Mesendoderm (in vitro differentiated cells): ENCODE results near the gene FAM117B. TPM values are rescaled to one million over a fixed set of nuclear protein-coding genes. Genes with fewer than 3 reads are reported as not detected.

Experiments
- DNase-seq: peaks from one replicate; pipeline ENCODE4 v3.0.0; 2013
- H2AK5ac ChIP-seq: 2 replicates; pipeline ENCODE4 v1.6.1; 2013; ENCODE audit warnings: low read length, inconsistent platforms
- H2BK120ac ChIP-seq: 2 replicates; pipeline ENCODE4 v1.6.1; 2013; ENCODE audit warnings: low read depth, mild to moderate bottlenecking, low read length, moderate library complexity, mixed read lengths
- H2BK15ac ChIP-seq: replicated peaks from 2 replicates; pipeline ENCODE4 v1.6.1; 2013; ENCODE audit warnings: low read depth, mild to moderate bottlenecking, moderate library complexity
- H2BK5ac ChIP-seq: 2 replicates; pipeline ENCODE4 v1.6.1; 2013; ENCODE audit warnings: low read length, inconsistent platforms
- H3K18ac ChIP-seq: 2 replicates; pipeline ENCODE4 v1.6.1; 2013; ENCODE audit warnings: mild to moderate bottlenecking, low read length, mixed read lengths
- H3K23ac ChIP-seq: one replicate; pipeline ENCODE4 v1.6.1; 2013; ENCODE audit warnings: low read length
- H3K27ac ChIP-seq: 2 replicates; pipeline ENCODE4 v1.5.1; 2013; ENCODE audit warnings: low read depth, mild to moderate bottlenecking, inconsistent platforms, low read length, moderate library complexity
- H3K27me3 ChIP-seq: 2 replicates; pipeline ENCODE4 v1.6.1; 2013; ENCODE audit warnings: low read length, control low read depth, mild to moderate bottlenecking, inconsistent platforms; ENCODE audit not compliant: insufficient read depth, poor library complexity
- H3K36me3 ChIP-seq: 2 replicates; pipeline ENCODE4 v1.6.1; 2013; ENCODE audit warnings: low read length, inconsistent platforms; ENCODE audit not compliant: control insufficient read depth, insufficient read depth
- H3K4ac ChIP-seq: one replicate; pipeline ENCODE4 v1.6.1; 2013; ENCODE audit warnings: low read depth, mild to moderate bottlenecking, low read length, moderate library complexity
- H3K4me1 ChIP-seq: 2 replicates; pipeline ENCODE4 v1.6.1; 2013; ENCODE audit warnings: low read depth, low read length, inconsistent platforms; ENCODE audit not compliant: control insufficient read depth
- H3K4me2 ChIP-seq: 2 replicates; pipeline ENCODE4 v1.6.1; 2013; ENCODE audit warnings: low read length
- H3K4me3 ChIP-seq: 2 replicates; pipeline ENCODE4 v1.5.1; 2013; ENCODE audit warnings: mild to moderate bottlenecking, low read length
- H3K56ac ChIP-seq: one replicate; pipeline ENCODE4 v1.6.1; 2013; ENCODE audit warnings: low read length
- H3K79me1 ChIP-seq: 2 replicates; pipeline ENCODE4 v1.6.1; 2013; ENCODE audit warnings: low read length, inconsistent platforms
- H3K79me2 ChIP-seq: 2 replicates; pipeline ENCODE4 v1.6.1; 2013; ENCODE audit warnings: mild to moderate bottlenecking, low read length; ENCODE audit not compliant: control insufficient read depth, insufficient read depth
- H3K9ac ChIP-seq: 2 replicates; pipeline ENCODE4 v1.6.1; 2013; ENCODE audit warnings: low read length, inconsistent platforms
- H4K5ac ChIP-seq: one replicate; pipeline ENCODE4 v1.6.1; 2013; ENCODE audit warnings: low read length
- H4K8ac ChIP-seq: one replicate; pipeline ENCODE4 v1.6.1; 2013; ENCODE audit warnings: low read depth, mild to moderate bottlenecking, control low read depth, low read length, moderate library complexity
- WGBS: extraction: QIAGEN DNeasy Blood & Tissue Kit; methylation state at CpG from one replicate; pipeline ENCODE4 v1.1.7; 2013; ENCODE audit warnings: low lambda C conversion rate, missing lambda C conversion rate; ENCODE audit not compliant: insufficient coverage; ENCODE audit errors: extremely low coverage; 5-methylcytosine and 5-hydroxymethylcytosine counted together
- polyA plus RNA-seq, 2 experiments: library from polyadenylated mRNA; stranded (reverse); fragments of 200-250 nt; gene quantifications; one replicate each; pipeline ENCODE4 v1.2.3, GENCODE V29; 2013

The FAM117B gene
- polyA plus RNA-seq (2013, experiment 1 of 2), result 10.2 TPM
- 10.4 TPM for polyA plus RNA-seq (2013, experiment 2 of 2)

DNA sequence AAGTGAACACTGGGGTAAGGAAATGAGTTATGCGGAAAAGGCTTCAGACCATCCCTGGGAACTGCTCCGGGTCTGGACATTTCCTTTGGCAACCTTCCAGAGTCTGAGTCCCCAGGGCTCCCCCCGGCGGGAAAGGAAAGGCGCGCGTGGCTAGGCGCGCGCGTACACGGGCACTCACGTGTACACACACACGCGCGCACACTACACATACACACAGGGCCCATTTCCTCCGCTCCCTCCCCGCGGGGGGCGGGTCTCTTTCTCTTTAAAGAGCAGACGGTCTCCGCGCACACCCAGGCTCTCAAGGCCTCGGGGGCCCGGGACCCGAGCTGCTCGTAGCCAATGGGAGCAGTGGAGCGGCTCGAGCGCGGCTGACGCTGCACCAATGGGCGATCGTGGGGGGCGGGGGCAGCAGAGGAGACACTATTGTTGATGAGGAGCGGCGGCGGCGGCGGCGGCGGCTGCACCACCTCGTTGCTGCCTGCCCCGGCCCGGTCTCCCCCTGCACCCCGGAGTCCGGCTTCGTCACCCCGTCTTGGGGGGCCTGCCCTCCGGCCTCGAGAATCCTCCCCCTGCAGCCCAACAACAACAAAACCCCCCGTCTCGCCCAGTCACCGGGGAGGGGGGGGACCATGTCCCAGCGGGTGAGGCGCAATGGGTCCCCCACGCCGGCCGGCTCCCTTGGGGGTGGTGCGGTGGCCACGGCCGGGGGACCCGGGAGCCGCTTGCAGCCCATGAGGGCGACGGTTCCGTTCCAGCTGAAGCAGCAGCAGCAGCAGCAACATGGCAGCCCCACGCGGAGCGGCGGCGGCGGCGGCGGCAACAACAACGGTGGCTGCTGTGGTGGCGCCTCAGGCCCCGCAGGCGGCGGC is at the start of gene FAM117B:
FAM117B (plus strand) TSS at position 414 of the 872 bp plus-strand sequence; CDS start at position 633, 219 bp downstream.
- H4K5ac ChIP-seq, result no peak within 1 kb of the TSS
- no peak within 1 kb of the TSS for H2BK15ac ChIP-seq
- H3K9ac ChIP-seq, result peak within 1 kb of the TSS; percentile 88
- H2BK5ac ChIP-seq, result no peak within 1 kb of the TSS
- H3K23ac ChIP-seq, result peak within 1 kb of the TSS; percentile 48
- H3K4me2 ChIP-seq, result peak within 1 kb of the TSS; percentile 56
- no peaks in the 10 kb centered on the region for H3K27me3 ChIP-seq
- WGBS, result no CpG with 5 or more reads among the region's 80 CpGs
- peaks cover 2% of the 10 kb centered on the region for H3K4me1 ChIP-seq
- H3K36me3 ChIP-seq, result no peaks in the 10 kb centered on the region
- peak within 1 kb of the TSS; percentile 56 for H3K4ac ChIP-seq
- peak within 1 kb of the TSS; percentile 69 for H3K18ac ChIP-seq
- H3K79me2 ChIP-seq, result peaks cover 24% of the 10 kb centered on the region
- H2AK5ac ChIP-seq, result no peak within 1 kb of the TSS
- DNase-seq, result peak; percentile 99
- H3K79me1 ChIP-seq, result peaks cover 4% of the 10 kb centered on the region
- H3K27ac ChIP-seq, result peak within 1 kb of the TSS; percentile 96
- peak within 1 kb of the TSS; percentile 90 for H3K56ac ChIP-seq
- H3K4me3 ChIP-seq, result peak within 1 kb of the TSS; percentile 85
- H2BK120ac ChIP-seq, result no peak within 1 kb of the TSS
- H4K8ac ChIP-seq, result peak within 1 kb of the TSS; percentile 97

DNA sequence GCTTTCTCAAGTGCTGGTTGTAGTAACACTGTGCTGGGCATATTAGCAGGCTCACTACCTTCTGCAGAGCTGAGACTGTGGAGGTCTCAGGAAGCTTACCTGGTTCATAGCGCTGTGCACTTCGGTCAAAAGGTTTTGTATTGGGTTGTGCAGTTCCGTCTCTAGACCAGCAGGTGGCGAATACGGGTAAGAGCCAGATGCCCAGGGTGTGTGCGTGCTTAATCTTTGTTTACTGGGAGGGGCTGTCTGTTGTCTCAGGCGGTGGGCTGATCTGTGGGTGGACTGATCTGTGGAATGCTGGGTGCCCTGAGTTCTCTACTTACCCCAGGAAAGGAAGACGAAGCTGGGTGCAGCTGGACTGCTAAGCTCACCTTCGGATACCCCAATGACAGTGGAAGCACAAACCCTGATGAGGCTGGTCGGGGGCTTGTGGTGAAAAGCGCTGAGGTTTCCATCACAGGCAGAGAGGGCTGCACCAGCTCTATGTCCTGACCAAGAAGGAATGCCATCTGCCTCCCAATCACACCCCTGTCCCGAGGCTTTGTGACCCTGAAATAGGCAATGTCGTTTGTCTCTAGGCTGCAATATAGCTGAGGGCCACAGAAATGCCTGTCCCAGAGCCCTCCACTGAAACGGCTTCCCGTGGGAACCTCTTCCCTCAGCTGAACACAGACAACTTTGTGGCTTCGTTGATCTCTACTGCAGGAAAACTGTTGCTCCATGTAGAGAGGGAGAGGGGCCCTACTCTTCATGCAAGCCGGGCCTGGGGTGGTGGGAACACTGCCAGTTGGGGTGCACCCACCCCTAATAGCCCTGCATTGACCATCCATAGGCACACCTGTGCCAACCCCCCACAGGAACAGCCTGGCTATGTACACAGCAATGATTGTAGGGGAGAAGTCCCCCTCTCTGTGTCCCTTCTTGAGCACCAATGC is 45.9 kb upstream of the FAM117B start:
- Histone ChIP-seq H3K23ac (no peak overlapping the region), H3K4me3 (no peak overlapping the region), H3K56ac (peak overlapping the region; percentile 59), H3K79me1 (no peaks in the 10 kb centered on the region), H3K4ac (no peak overlapping the region), H3K18ac (no peak overlapping the region), H3K4me2 (no peak overlapping the region), H2BK120ac (no peak overlapping the region), H2BK5ac (no peak overlapping the region), H3K9ac (no peak overlapping the region), H2AK5ac (no peak overlapping the region), H2BK15ac (no peak overlapping the region), H3K79me2 (no peaks in the 10 kb centered on the region), H3K4me1 (no peaks in the 10 kb centered on the region), H3K36me3 (no peaks in the 10 kb centered on the region), H4K8ac (no peak overlapping the region), H3K27me3 (no peaks in the 10 kb centered on the region), H4K5ac (no peak overlapping the region), H3K27ac (no peak overlapping the region)
- DNase-seq, result peak; percentile 91
- no CpG with 5 or more reads among the region's 17 CpGs for WGBS

DNA sequence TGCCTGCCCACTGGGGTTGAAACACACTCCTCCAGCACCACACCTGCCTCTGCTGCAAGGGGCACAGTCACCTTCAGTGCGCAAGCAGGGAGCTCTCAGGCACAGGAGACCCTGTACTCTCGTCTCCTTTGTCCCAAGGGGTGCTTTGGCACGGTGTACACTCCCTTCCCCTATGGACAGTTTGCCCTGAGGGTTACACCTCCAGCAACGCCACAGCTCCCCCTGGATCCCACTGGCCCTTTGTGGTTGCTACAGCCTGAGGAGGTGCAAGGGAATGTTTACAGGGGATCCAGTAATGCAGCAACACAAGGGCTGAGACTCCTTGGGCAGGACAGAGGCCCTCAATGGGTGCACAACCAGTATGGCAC is 45.2 kb upstream of the FAM117B start:
- H3K18ac ChIP-seq, result no peak overlapping the region

DNA sequence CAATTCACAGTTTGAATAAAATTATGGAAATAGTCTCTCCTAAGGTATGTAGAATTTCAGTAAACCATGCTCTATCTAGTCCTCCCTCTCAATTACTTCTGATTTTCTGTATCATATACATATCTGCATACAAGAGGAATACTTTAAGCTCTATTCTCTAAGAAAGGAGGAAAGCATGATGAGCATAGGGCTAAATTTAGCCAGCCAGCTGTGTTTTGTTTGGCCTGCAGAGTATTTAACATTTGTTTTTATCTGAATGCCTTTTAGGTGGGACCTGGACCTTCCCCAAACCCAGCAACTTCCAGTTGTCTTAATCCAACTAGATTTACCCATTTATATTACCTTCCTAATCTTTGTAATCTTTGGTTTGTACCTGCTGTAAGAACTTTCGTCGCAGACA is 42.2 kb upstream of the FAM117B start:
- DNase-seq, result no peak
- WGBS, result no CpG with 5 or more reads among the region's 2 CpGs
- H4K5ac ChIP-seq, result no peak overlapping the region

More for the DNA sequence above, 45.2 kb upstream of the FAM117B start:
- no peak for DNase-seq
- no peaks in the 10 kb centered on the region for H3K4me1 ChIP-seq
- H3K4me3 ChIP-seq, result no peak overlapping the region
- H3K27me3 ChIP-seq, result no peaks in the 10 kb centered on the region
- H3K36me3 ChIP-seq, result no peaks in the 10 kb centered on the region
- no peak overlapping the region for H2AK5ac ChIP-seq
- H2BK15ac ChIP-seq, result no peak overlapping the region
- no peak overlapping the region for H3K4ac ChIP-seq
- no peak overlapping the region for H2BK120ac ChIP-seq
- whole genome bisulfite sequencing, result no CpG with 5 or more reads among the region's 4 CpGs
- H3K9ac ChIP-seq, result no peak overlapping the region
- no peak overlapping the region for H3K4me2 ChIP-seq
- H3K79me1 ChIP-seq, result no peaks in the 10 kb centered on the region
- H4K5ac ChIP-seq, result no peak overlapping the region
- no peaks in the 10 kb centered on the region for H3K79me2 ChIP-seq
- H3K27ac ChIP-seq, result no peak overlapping the region
- no peak overlapping the region for H3K56ac ChIP-seq
- no peak overlapping the region for H3K23ac ChIP-seq
- no peak overlapping the region for H4K8ac ChIP-seq
- H2BK5ac ChIP-seq, result no peak overlapping the region

GRCh38 chr2:202599105-202599504 is 35.7 kb upstream of the FAM117B start:
- H3K4me3 ChIP-seq, result no peak overlapping the region
- no peak overlapping the region for H3K23ac ChIP-seq
- H3K36me3 ChIP-seq, result no peaks in the 10 kb centered on the region
- H3K9ac ChIP-seq, result no peak overlapping the region
- H3K4me2 ChIP-seq, result no peak overlapping the region
- H3K27me3 ChIP-seq, result no peaks in the 10 kb centered on the region
- H3K56ac ChIP-seq, result no peak overlapping the region
- H2BK15ac ChIP-seq, result no peak overlapping the region
- no peak overlapping the region for H3K18ac ChIP-seq
- DNase-seq, result no peak
- no peak overlapping the region for H2AK5ac ChIP-seq
- no peak overlapping the region for H4K5ac ChIP-seq
- H3K4ac ChIP-seq, result no peak overlapping the region
- whole genome bisulfite sequencing, result no CpG with 5 or more reads among the region's 2 CpGs
- H3K27ac ChIP-seq, result no peak overlapping the region
- H2BK120ac ChIP-seq, result no peak overlapping the region
- H2BK5ac ChIP-seq, result no peak overlapping the region
- H3K4me1 ChIP-seq, result no peaks in the 10 kb centered on the region
- H3K79me1 ChIP-seq, result no peaks in the 10 kb centered on the region
- no peaks in the 10 kb centered on the region for H3K79me2 ChIP-seq
- no peak overlapping the region for H4K8ac ChIP-seq

More for the DNA sequence above, 42.2 kb upstream of the FAM117B start:
- Histone ChIP-seq H3K27ac (no peak overlapping the region), H3K4me3 (no peak overlapping the region), H3K79me2 (no peaks in the 10 kb centered on the region), H3K4me2 (no peak overlapping the region), H3K23ac (no peak overlapping the region), H3K4me1 (no peaks in the 10 kb centered on the region), H3K18ac (no peak overlapping the region), H3K27me3 (no peaks in the 10 kb centered on the region), H3K79me1 (no peaks in the 10 kb centered on the region), H3K56ac (no peak overlapping the region), H3K4ac (no peak overlapping the region), H2BK15ac (no peak overlapping the region), H2BK120ac (no peak overlapping the region), H3K9ac (no peak overlapping the region), H4K8ac (no peak overlapping the region), H2BK5ac (no peak overlapping the region), H3K36me3 (no peaks in the 10 kb centered on the region), H2AK5ac (no peak overlapping the region)
